Measurements from ENCODE around the gene FKBP5.

FKBP5 gene

GRCh38 chr6:35629876-35630378 lies 58.8 kb downstream of the FKBP5 start (continued):
- TF ChIP-seq CSRNP3 (CRISPR knock-in tag; IDR thresholded peaks at IDR 0.05) (no peak), TSHZ2 (CRISPR knock-in tag; IDR thresholded peaks at IDR 0.05) (no peak), ZC3H10 (CRISPR knock-in tag; IDR thresholded peaks at IDR 0.05) (no peak), BACH2 (CRISPR knock-in tag; IDR thresholded peaks at IDR 0.05; ENCODE audit: borderline replicate concordance) (no peak)

GRCh38 chr6:35626401-35626800 lies 62.3 kb downstream of the FKBP5 start:
- TF ChIP-seq BACH2 (CRISPR knock-in tag; IDR thresholded peaks at IDR 0.05; ENCODE audit: borderline replicate concordance) (no peak), ZFP3 (CRISPR knock-in tag; IDR thresholded peaks at IDR 0.05) (no peak), ZFP30 (CRISPR knock-in tag; IDR thresholded peaks at IDR 0.05) (no peak)
- no peak for ATAC-seq

GRCh38 chr6:35624341-35625070 lies 64.2 kb downstream of the FKBP5 start:
- ATAC-seq = peak; percentile 76
- TF ChIP-seq ZNF8 (CRISPR knock-in tag; IDR thresholded peaks at IDR 0.05) = no peak
- no peak for TF ChIP-seq TSHZ2 (CRISPR knock-in tag; IDR thresholded peaks at IDR 0.05)
- no peak for TF ChIP-seq ISL1 (CRISPR knock-in tag; IDR thresholded peaks at IDR 0.05)
- no peak for TF ChIP-seq TCF4 (CRISPR knock-in tag; IDR thresholded peaks at IDR 0.05; ENCODE audit: borderline replicate concordance)
- TF ChIP-seq CSRNP3 (CRISPR knock-in tag; IDR thresholded peaks at IDR 0.05) = no peak
- TF ChIP-seq BACH2 (CRISPR knock-in tag; IDR thresholded peaks at IDR 0.05; ENCODE audit: borderline replicate concordance) = no peak
- no peak for TF ChIP-seq PATZ1 (CRISPR knock-in tag; IDR thresholded peaks at IDR 0.05; ENCODE audit: borderline replicate concordance)

GRCh38 chr6:35622283-35622682 lies 66.4 kb downstream of the FKBP5 start:
- TF ChIP-seq OSR1 (CRISPR knock-in tag; IDR thresholded peaks at IDR 0.05) = no peak
- no peak for ATAC-seq

- no peak for ATAC-seq
- TF ChIP-seq PPARA (CRISPR knock-in tag; IDR thresholded peaks at IDR 0.05; ENCODE audit: borderline replicate concordance) = no peak
- TF ChIP-seq SNAI2 (CRISPR knock-in tag; IDR thresholded peaks at IDR 0.05) = no peak
- no peak for TF ChIP-seq BACH2 (CRISPR knock-in tag; IDR thresholded peaks at IDR 0.05; ENCODE audit: borderline replicate concordance)
- no peak for TF ChIP-seq ESRRG (CRISPR knock-in tag; IDR thresholded peaks at IDR 0.05)
- TF ChIP-seq ZFP3 (CRISPR knock-in tag; IDR thresholded peaks at IDR 0.05) = no peak
- TF ChIP-seq TCF4 (CRISPR knock-in tag; IDR thresholded peaks at IDR 0.05; ENCODE audit: borderline replicate concordance) = no peak
- TF ChIP-seq ZNF8 (CRISPR knock-in tag; IDR thresholded peaks at IDR 0.05) = no peak
- TF ChIP-seq ZNF565 (CRISPR knock-in tag; conservative IDR thresholded peaks at IDR 0.05; ENCODE audit: low read depth) = no peak
- no peak for TF ChIP-seq GLIS3 (CRISPR knock-in tag; IDR thresholded peaks at IDR 0.05)
- no peak for TF ChIP-seq TSHZ2 (CRISPR knock-in tag; IDR thresholded peaks at IDR 0.05)
- no peak for TF ChIP-seq ZNF70 (CRISPR knock-in tag; IDR thresholded peaks at IDR 0.05)
- TF ChIP-seq ARNTL (CRISPR knock-in tag; IDR thresholded peaks at IDR 0.05; ENCODE audit: borderline replicate concordance, low read depth) = no peak
- no peak for TF ChIP-seq ZC3H10 (CRISPR knock-in tag; IDR thresholded peaks at IDR 0.05)
- TF ChIP-seq OSR1 (CRISPR knock-in tag; IDR thresholded peaks at IDR 0.05) = no peak
Observed at GRCh38 chr6:35620706-35621105, 68.0 kb downstream of the FKBP5 start.
